ENCODE measurements around the gene ALDH3A1. TPM values are rescaled to one million over a fixed set of nuclear protein-coding genes. Genes with fewer than 3 reads are reported as not detected.

ALDH3A1 gene
- total and polyA plus RNA-seq, 2 of the 4 experiments (the other 2 are of a cell fraction): not detected

- H2BK20ac ChIP-seq (ENCODE audit: low read depth, low read length): no peak overlapping the region
- H3K36me3 ChIP-seq (ENCODE audit: control insufficient read depth, insufficient read depth, low read length): no peaks in the 10 kb centered on the region
- ChIA-PET POLR2A (ENCODE audit: unreplicated experiment) (no interaction called here), CTCF (interaction anchor here (0.7 kb wide), 1 partner anchor 21 kb away, joined by 5 read pairs; no protein-coding TSS in a partner anchor)
- dilution Hi-C loops (cut with HindIII; ENCODE audit: low sequenced_read_pairs, unreplicated experiment): no loop called here
- H3K4me1 ChIP-seq (ENCODE audit: control insufficient read depth, insufficient read depth, low read length): peaks cover 11% of the 10 kb centered on the region; the same call in 1 of the 2 replicates
- H2BK120ac ChIP-seq (ENCODE audit: low read depth, low read length): no peak overlapping the region
- no peak overlapping the region for H3K14ac ChIP-seq (replicated peaks; ENCODE audit: low read depth, low read length)
- intact Hi-C loops (cut with micrococcal nuclease): no loop called here
- H2AK5ac ChIP-seq (ENCODE audit: low read depth, low read length): no peak overlapping the region
- H2AFZ ChIP-seq (replicated peaks; ENCODE audit: low read length, poor library complexity): no peak overlapping the region
- H3K4me2 ChIP-seq (ENCODE audit: low read depth, low read length): no peak overlapping the region
- no peak overlapping the region for H4K91ac ChIP-seq (ENCODE audit: insufficient read depth, low read depth, low read length)
- H3K9me3 ChIP-seq (ENCODE audit: control insufficient read depth, insufficient read depth, low read length): peaks cover 2% of the 10 kb centered on the region; the same call in 1 of the 2 replicates
- no peak overlapping the region for H3K18ac ChIP-seq (ENCODE audit: low read depth, low read length)
- no peak overlapping the region for H4K8ac ChIP-seq (ENCODE audit: low read depth in 2 of 2, low read length in 2 of 2)
- H3K56ac ChIP-seq (ENCODE audit: extremely low read depth, insufficient read depth, low read length): no peak overlapping the region
- H3K4me3 ChIP-seq (ENCODE audit: insufficient read depth, low read depth, low read length): no peak overlapping the region
- H4K5ac ChIP-seq (ENCODE audit: low read depth, low read length): no peak overlapping the region
- no peak overlapping the region for H3K23ac ChIP-seq (ENCODE audit: low read depth, low read length)
- no peak overlapping the region for H2BK5ac ChIP-seq (ENCODE audit: low read depth, low read length, poor library complexity, severe bottlenecking)
- no peaks in the 10 kb centered on the region for H4K20me1 ChIP-seq (ENCODE audit: insufficient read depth, low read length)
- no peak overlapping the region for H3K27ac ChIP-seq (ENCODE audit: insufficient read depth, low read length)
- in situ Hi-C loops (cut with MboI; ENCODE audit: low sequenced_read_pairs): no loop called here
- DNase-seq: no peak
- H2AK9ac ChIP-seq (replicated peaks; ENCODE audit: low read depth, low read length, poor library complexity): no peak overlapping the region
- no peaks in the 10 kb centered on the region for H3K79me1 ChIP-seq (ENCODE audit: low read depth in 1 of 2, low read length in 2 of 2)
- H3K4ac ChIP-seq (ENCODE audit: low read depth, low read length): no peak overlapping the region
- H3K9ac ChIP-seq (ENCODE audit: low read depth, low read length): no peak overlapping the region
- peaks cover 15% of the 10 kb centered on the region; the same call in 1 of the 2 replicates for H3K27me3 ChIP-seq (ENCODE audit: control insufficient read depth, insufficient read depth, low read length)
- no peak overlapping the region for H2BK15ac ChIP-seq (ENCODE audit: low read depth, low read length)
- no peak for TF ChIP-seq CHD1 (IDR thresholded peaks at IDR 0.05; ENCODE audit: low read depth, low read length)
- TF ChIP-seq USF2 (IDR thresholded peaks at IDR 0.05; ENCODE audit: low read depth, low read length): no peak
- TF ChIP-seq FOS (IDR thresholded peaks at IDR 0.05; ENCODE audit: low read depth, low read length): no peak
- TF ChIP-seq BHLHE40 (IDR thresholded peaks at IDR 0.05; ENCODE audit: low read depth, low read length): no peak
- no peak for TF ChIP-seq MAZ (IDR thresholded peaks at IDR 0.05; ENCODE audit: borderline replicate concordance, low read depth, low read length)
- TF ChIP-seq POLR2A (IDR thresholded peaks at IDR 0.05; ENCODE audit: low read depth, low read length): no peak
- TF ChIP-seq CEBPB (IDR thresholded peaks at IDR 0.05; ENCODE audit: low read depth, low read length): no peak
- TF ChIP-seq MXI1 (IDR thresholded peaks at IDR 0.05; ENCODE audit: borderline replicate concordance, low read depth, low read length): no peak
- TF ChIP-seq MAFK (IDR thresholded peaks at IDR 0.05; ENCODE audit: low read depth, low read length): no peak
- TF ChIP-seq RCOR1 (IDR thresholded peaks at IDR 0.05; ENCODE audit: insufficient replicate concordance, low read length): no peak
- TF ChIP-seq RAD21 (IDR thresholded peaks at IDR 0.05; ENCODE audit: low read length): no peak
- TF ChIP-seq ELK1 (IDR thresholded peaks at IDR 0.05; ENCODE audit: borderline replicate concordance, low read depth, low read length): no peak
- TF ChIP-seq CTCF (conservative IDR thresholded peaks at IDR 0.05; ENCODE audit: low read depth, low read length): no peak
- TF ChIP-seq NFE2L2 (IDR thresholded peaks at IDR 0.05; ENCODE audit: low read depth, low read length): no peak
- TF ChIP-seq RFX5 (IDR thresholded peaks at IDR 0.05; ENCODE audit: low read depth, low read length): no peak
- no peak for TF ChIP-seq SMC3 (IDR thresholded peaks at IDR 0.05; ENCODE audit: low read depth, low read length)
- WGBS, 2 experiments (ENCODE audit: extremely low coverage in 2 of 2, insufficient read length in 1 of 2): 100% methylated on average over 2 of the region's 5 CpGs; no CpG with 5 or more reads in 1 of the 2 experiments
- BruUV-seq (replicated peaks): no TSS peak
- 0 out of 2 replicates have a peak, but pooled peaks cover 4% of the 10 kb centered on the region for H3K9me1 ChIP-seq (ENCODE audit: insufficient read depth, low read length)
- ATAC-seq (ENCODE audit: low read depth): no peak
These were observed 22.6 kb downstream of the ALDH3A1 start for GRCh38 chr17:19725486-19725885.
